ENCODE measurements around the gene WDFY3. TPM values are rescaled to one million over a fixed set of nuclear protein-coding genes. Genes with fewer than 3 reads are reported as not detected.

The WDFY3 gene
- polyA plus RNA-seq, 1 donor = 18.6 TPM

- DNase-seq (ENCODE audit: low read depth) = no peak
These were observed 59.3 kb downstream of the WDFY3 start for GRCh38 chr4:84907145-84907544.

DNA sequence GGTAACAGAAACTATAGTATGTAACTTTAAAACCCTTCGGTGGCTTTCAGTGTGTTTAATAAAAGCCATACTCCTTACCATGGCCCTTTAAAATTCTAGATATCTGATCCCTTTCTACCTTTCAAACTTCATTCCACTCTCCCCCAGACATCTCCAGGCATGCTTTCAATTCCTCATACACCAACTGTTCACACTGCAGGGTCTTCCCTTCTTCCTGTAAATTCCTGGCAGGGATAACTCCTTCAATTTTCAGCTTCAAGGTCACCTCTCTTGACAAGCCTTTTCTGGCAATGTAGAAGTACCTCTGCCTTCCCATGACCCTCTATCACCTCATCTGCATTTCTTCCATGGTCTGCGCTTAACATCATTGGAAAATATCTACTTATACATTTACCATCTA, 60.8 kb downstream of the WDFY3 start:
- no peak for DNase-seq (ENCODE audit: low read depth)

DNA sequence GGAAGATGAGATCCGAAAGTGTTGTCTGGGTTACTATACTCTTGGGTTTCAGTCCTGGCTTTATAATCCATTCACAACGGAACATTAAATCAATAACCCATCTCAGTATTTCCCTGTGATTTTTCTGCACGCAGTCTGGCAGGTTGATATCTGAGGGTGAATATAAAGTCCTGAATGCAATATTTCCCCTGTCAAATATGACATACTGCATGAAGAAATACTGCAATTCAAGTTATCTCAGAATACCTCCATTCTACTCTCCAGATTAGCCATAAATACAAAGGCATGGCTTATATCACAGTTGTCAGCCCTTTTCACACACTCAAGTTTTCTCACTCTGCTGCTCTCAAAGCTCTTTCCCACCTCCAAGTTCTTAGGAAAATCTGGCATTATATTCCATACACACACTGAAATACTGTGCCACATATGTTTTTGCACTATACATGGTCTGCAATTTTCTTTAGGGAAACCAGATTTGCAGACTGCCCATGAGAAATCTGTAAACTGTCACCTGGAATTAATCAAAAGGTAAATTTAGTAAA, 64.7 kb downstream of the WDFY3 start:
- DNase-seq (ENCODE audit: low read depth) = no peak

DNA sequence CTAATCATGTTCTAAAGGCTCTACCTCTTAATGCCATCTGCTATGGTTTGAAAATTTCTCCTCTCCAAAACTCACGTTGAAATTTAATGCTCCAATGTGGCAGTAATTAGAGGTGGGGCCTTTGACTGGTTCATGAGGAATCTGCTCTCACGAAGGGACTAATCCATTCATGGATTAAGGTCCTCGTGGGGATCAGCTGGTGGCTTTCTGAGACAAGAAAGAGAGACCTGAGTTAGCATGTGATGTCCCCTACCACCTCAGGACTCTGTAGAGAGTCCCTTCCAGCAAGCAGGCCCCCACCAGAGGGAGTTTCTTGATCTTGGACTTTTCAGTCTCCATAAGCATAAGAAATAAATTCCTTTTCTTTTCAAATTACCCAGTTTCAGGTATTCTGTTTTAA, 65.3 kb downstream of the WDFY3 start:
- no peak for DNase-seq (ENCODE audit: low read depth)

DNA sequence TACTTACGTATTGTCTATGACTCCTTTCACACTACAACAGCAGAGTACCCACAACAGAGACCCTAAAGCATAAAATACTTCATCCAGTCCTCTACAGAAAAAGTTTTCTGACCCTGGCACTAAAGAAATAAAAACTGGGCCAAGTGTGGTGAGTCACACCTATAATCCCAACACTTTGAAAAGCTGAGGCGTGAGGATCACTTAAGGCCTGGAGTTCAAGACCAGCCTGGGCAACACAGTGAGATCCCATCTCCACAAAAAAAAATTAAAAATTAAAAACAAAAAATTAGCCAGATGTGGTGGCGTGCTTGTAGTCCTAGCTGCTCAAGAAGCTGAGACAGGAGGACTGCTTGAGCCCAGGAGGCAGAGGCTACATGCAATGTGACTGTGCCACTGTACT, 66.9 kb downstream of the WDFY3 start:
- no peak for DNase-seq (ENCODE audit: low read depth)

- no peak for DNase-seq (ENCODE audit: low read depth)
These were observed 69.0 kb downstream of the WDFY3 start for GRCh38 chr4:84897516-84897915.

DNA sequence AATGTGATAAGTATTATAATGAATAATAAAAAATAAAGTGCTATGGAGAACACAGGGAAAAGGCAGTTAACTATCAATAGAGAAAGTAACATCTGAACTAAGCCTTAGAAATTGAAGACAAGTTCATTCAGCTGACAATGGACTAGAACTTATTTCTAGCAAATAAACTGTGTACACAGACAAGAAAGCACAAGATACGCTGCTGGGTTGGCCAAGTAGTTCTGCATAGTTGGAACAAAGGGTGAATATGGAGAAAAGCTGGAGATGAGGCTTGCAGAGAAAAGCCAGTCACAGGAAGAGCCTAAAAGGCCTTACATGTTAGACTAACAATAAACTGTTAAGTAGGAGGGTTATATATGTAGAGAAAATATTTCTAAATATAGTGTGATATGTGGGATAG, 71.2 kb downstream of the WDFY3 start:
- no peak for DNase-seq (ENCODE audit: low read depth)

DNA sequence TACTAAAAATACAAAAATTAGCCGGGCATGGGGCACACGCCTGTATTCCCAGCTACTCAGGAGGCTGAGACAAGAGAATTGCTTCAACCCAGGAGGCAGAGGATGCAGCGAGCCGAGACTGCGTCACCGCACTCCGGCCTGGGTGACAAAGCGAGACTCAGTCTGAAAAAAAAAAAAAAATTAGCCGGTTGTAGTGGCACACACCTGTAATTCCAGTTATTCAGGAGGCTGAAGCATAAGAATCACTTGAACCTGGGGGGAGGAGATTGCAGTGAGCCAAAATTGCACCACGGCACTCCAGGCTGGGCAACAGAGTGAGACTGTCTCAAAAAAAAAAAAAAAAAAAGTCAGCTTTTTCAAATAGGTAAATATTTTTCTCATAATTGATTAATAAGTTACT, 71.9 kb downstream of the WDFY3 start:
- DNase-seq (ENCODE audit: low read depth) = no peak

DNA sequence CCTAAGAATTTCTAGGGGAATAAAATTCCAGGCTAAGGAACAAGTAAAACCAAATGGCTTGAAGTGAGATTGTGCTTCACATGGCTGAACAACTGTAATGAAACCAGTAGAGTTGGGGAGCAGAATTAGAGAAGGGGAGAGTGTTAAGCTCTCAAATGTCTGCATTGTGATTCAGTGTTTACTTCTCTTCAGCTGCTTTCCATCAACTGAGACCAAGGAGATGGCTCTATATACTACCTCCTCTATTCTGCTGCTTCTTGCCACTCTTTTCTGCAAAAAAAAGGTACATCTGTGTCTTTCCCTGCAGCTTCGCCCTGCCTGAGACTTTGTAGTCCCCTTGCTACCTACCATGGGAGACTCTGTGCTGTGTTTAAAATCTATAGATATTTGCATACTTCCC, 73.5 kb downstream of the WDFY3 start:
- DNase-seq (ENCODE audit: low read depth) = no peak

GRCh38 chr4:84887824-84888223, 78.7 kb downstream of the WDFY3 start:
- DNase-seq (ENCODE audit: low read depth) = no peak

- no peak for DNase-seq (ENCODE audit: low read depth)
These were observed 86.8 kb downstream of the WDFY3 start for GRCh38 chr4:84879651-84880200.

GRCh38 chr4:84878546-84878945, 87.9 kb downstream of the WDFY3 start:
- DNase-seq (ENCODE audit: low read depth) = no peak

DNA sequence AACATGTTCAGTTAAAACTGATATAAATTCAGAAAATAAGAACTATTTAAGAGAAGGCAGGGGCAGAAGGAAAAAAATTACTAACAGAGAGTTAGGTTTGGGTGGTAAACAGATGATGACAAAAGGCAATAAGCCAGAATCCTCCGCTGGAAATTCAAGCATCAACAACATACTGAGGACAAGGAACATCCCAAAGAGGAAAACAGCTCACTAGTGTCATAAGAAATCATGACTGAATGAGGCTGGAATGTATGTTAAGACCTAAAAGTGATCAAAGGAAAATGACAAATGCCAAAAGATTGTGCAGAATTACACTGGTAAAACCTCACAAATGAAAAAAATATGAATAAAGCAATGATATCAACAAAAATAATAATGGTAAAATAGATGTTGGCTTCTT, 88.4 kb downstream of the WDFY3 start:
- DNase-seq (ENCODE audit: low read depth) = no peak

GRCh38 chr4:84877051-84877833, 89.2 kb downstream of the WDFY3 start:
- no peak for DNase-seq (ENCODE audit: low read depth)

DNA sequence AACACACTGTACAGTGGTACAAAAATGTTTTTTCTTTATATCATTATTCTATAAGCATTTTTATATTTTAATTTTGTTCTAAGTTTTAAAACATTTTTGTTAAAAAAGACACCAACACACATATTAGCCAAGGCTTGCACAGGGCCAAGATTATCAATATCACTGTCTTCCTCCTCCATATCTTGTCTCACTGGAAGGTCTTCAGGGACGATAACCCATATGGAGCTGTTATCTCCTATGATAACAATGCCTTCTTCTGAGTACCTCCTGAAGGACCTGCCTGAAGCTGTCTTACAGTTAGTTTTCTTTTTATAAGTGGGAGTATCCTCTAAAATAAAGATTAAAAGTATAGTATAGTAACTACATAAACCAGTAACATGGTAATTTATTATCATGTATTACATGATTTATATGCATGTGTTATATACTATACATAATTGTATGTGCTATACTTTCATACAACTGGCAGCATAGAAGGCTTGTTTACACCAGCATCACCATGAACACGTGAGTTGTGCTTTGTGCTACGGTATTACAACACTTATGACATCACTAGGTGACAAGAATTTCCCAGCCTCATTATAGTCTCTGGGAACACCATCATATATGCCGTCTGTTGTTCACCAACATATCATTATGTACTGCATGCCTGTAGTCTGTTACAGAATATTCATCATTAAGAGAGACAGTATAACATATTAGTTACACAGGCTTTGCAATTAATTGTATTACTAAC, 90.7 kb downstream of the WDFY3 start:
- DNase-seq (ENCODE audit: low read depth) = no peak

DNA sequence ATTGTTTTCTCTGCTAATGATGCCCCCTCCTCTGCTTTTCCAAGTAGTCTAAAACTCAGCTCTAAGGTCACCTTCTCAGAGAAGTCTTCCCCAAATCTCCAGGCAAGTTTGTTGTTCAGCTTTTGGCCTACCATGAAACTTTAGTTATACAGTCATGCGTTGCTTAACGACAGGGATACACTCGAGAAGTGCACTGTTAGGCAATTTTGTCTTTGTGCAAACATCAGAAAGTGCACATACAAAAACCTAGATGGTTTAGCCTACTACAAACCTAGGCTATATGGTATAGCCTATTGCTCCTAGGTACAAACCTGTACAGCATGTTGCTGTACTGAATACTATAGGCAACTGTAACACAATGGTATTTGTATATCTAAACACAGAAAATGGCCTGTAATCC, 91.9 kb downstream of the WDFY3 start:
- no peak for DNase-seq (ENCODE audit: low read depth)

DNA sequence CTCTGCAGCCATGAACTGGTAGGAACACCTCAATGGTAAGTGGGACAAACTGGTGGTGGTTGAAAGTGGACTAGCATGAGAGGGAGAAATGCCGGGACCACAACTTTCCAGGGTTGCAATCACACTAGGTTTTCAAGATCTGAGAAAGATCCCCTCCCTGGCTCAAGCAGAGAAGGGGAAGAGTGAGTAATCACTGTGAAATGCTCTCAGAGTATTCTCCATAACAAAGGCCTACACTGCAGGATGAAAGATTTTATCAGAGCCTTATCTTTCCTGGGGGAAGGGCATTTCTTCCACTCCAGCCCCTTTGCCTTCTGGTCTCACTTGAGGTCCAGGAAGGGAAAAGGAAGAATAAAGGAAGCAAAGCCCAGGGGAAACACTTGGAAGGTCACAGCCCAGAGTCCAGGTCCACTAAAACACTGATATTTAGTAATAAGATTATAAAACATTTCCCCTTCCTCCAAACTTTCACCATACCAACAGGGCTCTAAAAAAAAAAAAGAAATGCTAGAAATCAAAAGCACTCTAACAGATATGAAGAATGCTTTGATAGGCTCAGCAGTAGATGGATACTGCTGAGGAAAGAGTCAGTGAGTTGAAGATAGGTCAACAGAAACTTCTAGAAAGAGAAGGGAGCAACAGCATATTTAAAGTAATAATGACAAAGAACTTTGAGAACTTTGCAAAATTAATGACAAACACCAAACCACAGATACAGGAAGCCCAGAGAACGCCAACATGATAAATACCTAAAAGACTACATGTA, 95.9 kb downstream of the WDFY3 start:
- no peak for DNase-seq (ENCODE audit: low read depth)

- DNase-seq (ENCODE audit: low read depth) = no peak
These were observed 100.2 kb downstream of the WDFY3 start for GRCh38 chr4:84866295-84866694.

DNA sequence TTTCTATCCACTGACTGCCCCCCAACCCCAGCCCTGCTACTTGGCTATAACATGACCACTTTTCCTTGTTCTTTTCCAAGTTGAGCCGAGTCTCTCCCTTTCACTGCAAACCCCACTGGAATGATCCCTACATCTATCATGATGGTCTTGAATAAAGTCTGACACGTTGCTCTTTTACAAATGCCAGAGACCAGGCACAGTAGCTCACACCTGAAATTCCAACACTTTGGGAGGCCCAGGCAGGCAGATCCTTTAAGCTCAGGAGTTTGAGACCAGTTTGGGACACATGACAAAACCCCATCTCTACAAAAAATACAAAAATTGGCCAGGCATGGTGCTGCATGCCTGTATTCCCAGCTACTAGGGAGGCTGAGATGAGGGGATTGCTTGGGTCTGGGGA, 100.9 kb downstream of the WDFY3 start:
- no peak for DNase-seq (ENCODE audit: low read depth)

DNA sequence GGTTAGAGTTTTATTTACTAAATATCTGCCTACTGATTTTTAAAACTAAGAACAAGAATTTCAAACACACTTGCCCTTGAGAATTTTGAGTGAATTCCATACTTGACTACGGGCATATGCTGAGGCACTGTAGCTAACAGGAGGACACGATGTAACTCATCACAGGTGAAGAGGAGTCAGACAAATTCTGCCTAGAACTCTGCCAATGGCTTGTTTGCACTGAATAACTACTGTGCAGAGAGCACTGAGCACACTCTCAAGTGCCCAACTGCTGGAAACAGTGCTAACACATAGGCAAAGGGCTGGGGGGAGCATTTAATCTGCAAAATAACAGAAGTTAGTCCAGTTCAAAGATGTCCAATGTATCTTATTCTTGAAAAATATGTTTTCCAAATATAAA, 104.4 kb downstream of the WDFY3 start:
- no peak for DNase-seq (ENCODE audit: low read depth)

DNA sequence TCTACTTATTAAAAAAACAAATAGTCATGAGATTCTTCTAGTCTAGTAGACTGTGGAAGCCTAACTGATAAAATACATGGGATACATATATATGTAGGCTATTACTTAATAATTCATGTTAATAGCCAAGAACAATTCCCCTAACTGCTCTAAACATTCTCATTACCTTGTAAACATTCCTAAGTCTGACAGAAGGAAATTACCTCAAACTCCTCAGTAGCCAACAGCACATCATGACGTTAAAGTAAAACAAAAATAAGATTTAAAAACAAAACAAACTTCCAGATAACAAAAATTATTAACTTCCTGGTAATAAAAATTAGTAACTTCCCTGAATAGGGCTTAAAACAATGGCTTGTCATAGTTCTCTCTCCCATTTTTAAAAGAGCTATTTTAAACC, 109.2 kb downstream of the WDFY3 start:
- DNase-seq (ENCODE audit: low read depth) = no peak

- DNase-seq (ENCODE audit: low read depth) = no peak
These were observed 109.9 kb downstream of the WDFY3 start for GRCh38 chr4:84856468-84857049.
